ENCODE measurements around the gene ACVR2A. TPM values are rescaled to one million over a fixed set of nuclear protein-coding genes. Genes with fewer than 3 reads are reported as not detected.

Gene ACVR2A
- total and polyA plus RNA-seq, 10 donors = 2.0 to 15.6 (median 14.1) TPM

DNA sequence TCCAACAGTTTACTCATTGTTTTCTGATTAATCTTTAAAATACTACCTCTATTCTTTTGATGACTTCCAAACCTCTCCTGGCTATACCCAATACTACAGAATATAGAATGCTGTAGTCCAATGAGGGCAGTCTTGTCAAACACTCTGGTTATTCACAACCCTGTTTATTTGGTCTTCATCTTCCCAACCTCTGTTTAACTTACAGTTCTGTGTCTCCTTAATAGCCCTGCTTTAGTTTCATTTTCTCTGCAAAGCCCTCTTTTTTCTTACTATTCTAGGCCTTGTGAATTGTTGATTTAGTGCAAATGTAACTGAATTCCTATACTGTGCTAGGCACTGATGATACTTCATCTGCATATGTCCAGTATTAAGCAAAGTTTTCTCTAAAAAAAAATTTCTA lies 40.0 kb downstream of the ACVR2A start:
- intact Hi-C loops (cut with DNase I; ENCODE audit: low total_unique reads) = no loop called here
- Histone ChIP-seq H3K4me1 (peaks cover 0 to 24% (median 0%) of the 10 kb centered on the region in 6 donors), H3K36me3 (no peaks in the 10 kb centered on the region), H3K27me3 (replicated peaks in 1 of 7) (no peaks in the 10 kb centered on the region), H3K9me3 (no peaks in the 10 kb centered on the region), H3K27ac (peak overlapping the region in 3 of 8 donors; percentile 23 to 48 (median 24)), H3K4me3 (no peak overlapping the region)
- no peak for DNase-seq
- no peak for TF ChIP-seq POLR2AphosphoS5 (IDR thresholded peaks at IDR 0.05)
- TF ChIP-seq, protein P1, sequence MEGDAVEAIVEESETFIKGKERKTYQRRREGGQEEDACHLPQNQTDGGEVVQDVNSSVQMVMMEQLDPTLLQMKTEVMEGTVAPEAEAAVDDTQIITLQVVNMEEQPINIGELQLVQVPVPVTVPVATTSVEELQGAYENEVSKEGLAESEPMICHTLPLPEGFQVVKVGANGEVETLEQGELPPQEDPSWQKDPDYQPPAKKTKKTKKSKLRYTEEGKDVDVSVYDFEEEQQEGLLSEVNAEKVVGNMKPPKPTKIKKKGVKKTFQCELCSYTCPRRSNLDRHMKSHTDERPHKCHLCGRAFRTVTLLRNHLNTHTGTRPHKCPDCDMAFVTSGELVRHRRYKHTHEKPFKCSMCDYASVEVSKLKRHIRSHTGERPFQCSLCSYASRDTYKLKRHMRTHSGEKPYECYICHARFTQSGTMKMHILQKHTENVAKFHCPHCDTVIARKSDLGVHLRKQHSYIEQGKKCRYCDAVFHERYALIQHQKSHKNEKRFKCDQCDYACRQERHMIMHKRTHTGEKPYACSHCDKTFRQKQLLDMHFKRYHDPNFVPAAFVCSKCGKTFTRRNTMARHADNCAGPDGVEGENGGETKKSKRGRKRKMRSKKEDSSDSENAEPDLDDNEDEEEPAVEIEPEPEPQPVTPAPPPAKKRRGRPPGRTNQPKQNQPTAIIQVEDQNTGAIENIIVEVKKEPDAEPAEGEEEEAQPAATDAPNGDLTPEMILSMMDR (IDR thresholded peaks at IDR 0.05 in 8 of 11, conservative IDR thresholded peaks at IDR 0.05 in 3 of 11) = no peak
- TF ChIP-seq POLR2A (IDR thresholded peaks at IDR 0.05) = no peak

GRCh38 chr2:147886136-147886535 lies 41.3 kb downstream of the ACVR2A start:
- Histone ChIP-seq H3K27me3 (replicated peaks in 1 of 7) (no peaks in the 10 kb centered on the region), H3K9me3 (no peaks in the 10 kb centered on the region), H3K36me3 (no peaks in the 10 kb centered on the region), H3K4me3 (no peak overlapping the region), H3K4me1 (peaks cover 0 to 16% (median 0%) of the 10 kb centered on the region in 6 donors), H3K27ac (no peak overlapping the region)
- DNase-seq = no peak
- TF ChIP-seq POLR2AphosphoS5 (IDR thresholded peaks at IDR 0.05) (no peak), POLR2A (IDR thresholded peaks at IDR 0.05) (no peak)
- TF ChIP-seq, protein P1 (IDR thresholded peaks at IDR 0.05 in 8 of 11, conservative IDR thresholded peaks at IDR 0.05 in 3 of 11) = no peak
- intact Hi-C loops (cut with DNase I; ENCODE audit: low total_unique reads) = no loop called here
- WGBS, 5 donors = 80 to 85% (median 84%) methylated on average over 2 of the region's 2 CpGs

- TF ChIP-seq, protein P1 (IDR thresholded peaks at IDR 0.05 in 8 of 11, conservative IDR thresholded peaks at IDR 0.05 in 3 of 11) = no peak
- TF ChIP-seq POLR2A (IDR thresholded peaks at IDR 0.05) = no peak
- TF ChIP-seq POLR2AphosphoS5 (IDR thresholded peaks at IDR 0.05) = no peak
- intact Hi-C loops (cut with DNase I; ENCODE audit: low total_unique reads) = no loop called here
Observed at GRCh38 chr2:147888680-147889079, 43.9 kb downstream of the ACVR2A start.

GRCh38 chr2:147904051-147904450 lies 59.2 kb downstream of the ACVR2A start:
- intact Hi-C loops (cut with DNase I; ENCODE audit: low total_unique reads) = loop anchor here (10.0 kb wide), 1 partner anchor 1169 kb away; no protein-coding TSS in a partner anchor
- no peak for DNase-seq
- TF ChIP-seq POLR2AphosphoS5 (IDR thresholded peaks at IDR 0.05) (no peak), POLR2A (IDR thresholded peaks at IDR 0.05) (no peak)
- TF ChIP-seq, protein P1 (IDR thresholded peaks at IDR 0.05 in 8 of 11, conservative IDR thresholded peaks at IDR 0.05 in 3 of 11) = no peak
- 88 to 94% (median 90%) methylated on average over 4 of the region's 4 CpGs for WGBS, 5 donors
- Histone ChIP-seq H3K27me3 (replicated peaks in 1 of 7) (no peaks in the 10 kb centered on the region), H3K4me1 (no peaks in the 10 kb centered on the region), H3K9me3 (no peaks in the 10 kb centered on the region), H3K4me3 (no peak overlapping the region), H3K27ac (no peak overlapping the region), H3K36me3 (no peaks in the 10 kb centered on the region)

More at GRCh38 chr2:147888680-147889079, 43.9 kb downstream of the ACVR2A start:
- H3K27ac ChIP-seq = no peak overlapping the region
- peaks cover 0 to 14% (median 0%) of the 10 kb centered on the region in 6 donors for H3K4me1 ChIP-seq
- WGBS, 5 donors = 80 to 86% (median 81%) methylated on average over 3 of the region's 3 CpGs
- DNase-seq = no peak
- H3K9me3 ChIP-seq = no peaks in the 10 kb centered on the region
- H3K4me3 ChIP-seq = no peak overlapping the region
- H3K36me3 ChIP-seq = no peaks in the 10 kb centered on the region
- H3K27me3 ChIP-seq (replicated peaks in 1 of 7) = no peaks in the 10 kb centered on the region
